Lung (tissue), 12 donors: ENCODE data around the gene CDKL5. TPM values are rescaled to one million over a fixed set of nuclear protein-coding genes. Genes with fewer than 3 reads are reported as not detected.

Source experiments
- ATAC-seq: fragments of 200-7000 bp; cut with Tn5 transposase; one replicate; pipeline ENCODE4 v1.9.1; 2020; ENCODE audit warnings: moderate number of reproducible peaks; ENCODE audit not compliant: insufficient read depth, low FRiP score
- DNase-seq, 3 donors: peaks; one replicate each; pipeline ENCODE4 v3.0.0-alpha.2; 2013 to 2017
- H3K27ac ChIP-seq, 2 donors: one replicate each; pipeline ENCODE4 v1.5.1; 2013; ENCODE audit warnings: mild to moderate bottlenecking in 2 of 2, moderate library complexity in 2 of 2, control low read depth in 1 of 2, inconsistent platforms in 1 of 2, low read depth in 1 of 2, low read length in 1 of 2
- H3K27me3 ChIP-seq, 3 donors: one replicate each; pipeline ENCODE4 v1.5.1; 2013; ENCODE audit warnings: low read length in 2 of 3; ENCODE audit not compliant: control insufficient read depth in 3 of 3, insufficient read depth in 3 of 3
- H3K36me3 ChIP-seq, 4 donors: one replicate each; pipeline ENCODE4 v1.5.1; 2013; ENCODE audit warnings: low read length in 4 of 4, mild to moderate bottlenecking in 1 of 4, moderate library complexity in 1 of 4; ENCODE audit not compliant: control insufficient read depth in 4 of 4, insufficient read depth in 4 of 4
- H3K4me1 ChIP-seq, 5 donors: one replicate each; pipeline ENCODE4 v1.5.1; 2013; ENCODE audit warnings: low read length in 5 of 5, mild to moderate bottlenecking in 2 of 5, moderate library complexity in 1 of 5; ENCODE audit not compliant: control insufficient read depth in 5 of 5, insufficient read depth in 5 of 5
- H3K4me3 ChIP-seq: one replicate; pipeline ENCODE4 v1.5.1; 2013; ENCODE audit warnings: mild to moderate bottlenecking, control low read depth, moderate library complexity
- H3K9ac ChIP-seq, 2 donors: one replicate each; pipeline ENCODE4 v1.5.1; 2013; ENCODE audit warnings: low read length in 2 of 2, control low read depth in 1 of 2; ENCODE audit not compliant: insufficient read depth in 1 of 2
- H3K9me3 ChIP-seq, 4 donors: one replicate each; pipeline ENCODE4 v1.5.1; 2013; ENCODE audit warnings: low read length in 3 of 4, mild to moderate bottlenecking in 1 of 4, moderate library complexity in 1 of 4; ENCODE audit not compliant: control insufficient read depth in 4 of 4, insufficient read depth in 3 of 4
- WGBS, 2 donors: extraction: QIAGEN DNeasy Blood & Tissue Kit; methylation state at CpG; one replicate each; pipeline ENCODE4 v1.1.7; 2013; 5-methylcytosine and 5-hydroxymethylcytosine counted together
- polyA plus RNA-seq, 2 donors: library from polyadenylated mRNA; stranded (reverse); fragments of 200-250 nt; gene quantifications; one replicate each; pipeline ENCODE4 v1.2.1, GENCODE V29; 2013
- total RNA-seq, 2 donors: library from RNA; depleted of rRNA in 1 of 2; stranded (reverse); fragments of >200 nt in 1 of 2; gene quantifications; one replicate each; pipeline ENCODE4 v1.2.1, GENCODE V29; 2014 to 2021
- TF ChIP-seq, protein P1 (sequence below): IDR thresholded peaks from 2 replicates; pipeline ENCODE4 v1.5.1; 2012; ENCODE audit warnings: mild to moderate bottlenecking; ENCODE audit errors: control extremely low read depth, extremely low read depth
- donor health status: control.
- donor health status: control.
- donor health status: Bipolar disorder and iron deficiency.
- donor health status: healthy.
- donor health status: DM: yes; HTN: yes; CAD: no.

CDKL5 gene
- total and polyA plus RNA-seq, 4 donors = 3.2 to 37.3 (median 16.3) TPM

GRCh38 chrX:18436017-18436416 lies 10.6 kb downstream of the CDKL5 start:
- Histone ChIP-seq H3K36me3 (no peaks in the 10 kb centered on the region), H3K27me3 (peaks cover 0 to 10% (median 0%) of the 10 kb centered on the region in 3 donors), H3K9ac (no peak overlapping the region), H3K9me3 (peaks cover 0 to 1% (median 0%) of the 10 kb centered on the region in 4 donors), H3K4me1 (peaks cover 0 to 4% (median 0%) of the 10 kb centered on the region in 5 donors), H3K4me3 (no peak overlapping the region), H3K27ac (no peak overlapping the region)
- 26 to 72% methylated on average over 1 of the region's 1 CpG for WGBS, 2 donors
- no peak for ATAC-seq
- TF ChIP-seq, protein P1, sequence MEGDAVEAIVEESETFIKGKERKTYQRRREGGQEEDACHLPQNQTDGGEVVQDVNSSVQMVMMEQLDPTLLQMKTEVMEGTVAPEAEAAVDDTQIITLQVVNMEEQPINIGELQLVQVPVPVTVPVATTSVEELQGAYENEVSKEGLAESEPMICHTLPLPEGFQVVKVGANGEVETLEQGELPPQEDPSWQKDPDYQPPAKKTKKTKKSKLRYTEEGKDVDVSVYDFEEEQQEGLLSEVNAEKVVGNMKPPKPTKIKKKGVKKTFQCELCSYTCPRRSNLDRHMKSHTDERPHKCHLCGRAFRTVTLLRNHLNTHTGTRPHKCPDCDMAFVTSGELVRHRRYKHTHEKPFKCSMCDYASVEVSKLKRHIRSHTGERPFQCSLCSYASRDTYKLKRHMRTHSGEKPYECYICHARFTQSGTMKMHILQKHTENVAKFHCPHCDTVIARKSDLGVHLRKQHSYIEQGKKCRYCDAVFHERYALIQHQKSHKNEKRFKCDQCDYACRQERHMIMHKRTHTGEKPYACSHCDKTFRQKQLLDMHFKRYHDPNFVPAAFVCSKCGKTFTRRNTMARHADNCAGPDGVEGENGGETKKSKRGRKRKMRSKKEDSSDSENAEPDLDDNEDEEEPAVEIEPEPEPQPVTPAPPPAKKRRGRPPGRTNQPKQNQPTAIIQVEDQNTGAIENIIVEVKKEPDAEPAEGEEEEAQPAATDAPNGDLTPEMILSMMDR = no peak
- no peak for DNase-seq

DNA sequence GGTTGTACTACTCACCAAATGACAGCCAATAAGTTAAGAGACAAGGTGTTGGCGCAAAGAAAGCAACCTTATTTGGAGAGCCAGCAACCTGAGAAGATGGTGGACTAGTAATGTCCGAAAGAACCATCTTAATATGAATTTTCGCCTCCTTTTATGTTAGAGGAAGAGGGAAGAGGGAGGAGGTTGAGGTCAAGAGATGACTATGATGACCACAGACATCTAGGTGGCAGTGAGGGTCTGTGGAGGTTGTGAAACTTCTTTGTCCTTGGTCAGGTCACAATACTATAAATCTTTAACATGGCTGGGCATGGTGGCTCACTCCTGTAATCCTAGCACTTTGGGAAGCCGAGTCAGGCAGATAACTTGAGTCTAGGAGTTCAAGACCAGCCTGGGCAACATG lies 15.4 kb downstream of the CDKL5 start:
- peaks cover 0 to 1% (median 0%) of the 10 kb centered on the region in 5 donors for H3K4me1 ChIP-seq
- H3K36me3 ChIP-seq = no peaks in the 10 kb centered on the region
- no peak overlapping the region for H3K27ac ChIP-seq
- TF ChIP-seq, protein P1 = no peak
- DNase-seq (no peak), ATAC-seq (no peak)
- WGBS, 2 donors = 80 to 100% methylated on average over 4 of the region's 4 CpGs
- no peak overlapping the region for H3K4me3 ChIP-seq
- H3K27me3 ChIP-seq = peaks cover 0 to 2% (median 0%) of the 10 kb centered on the region in 3 donors
- no peaks in the 10 kb centered on the region for H3K9me3 ChIP-seq
- no peak overlapping the region for H3K9ac ChIP-seq

GRCh38 chrX:18441780-18442367 lies 16.5 kb downstream of the CDKL5 start:
- 83 to 90% methylated on average over 3 of the region's 3 CpGs for WGBS, 2 donors
- no peak for ATAC-seq

More at GRCh38 chrX:18441780-18442367, 16.5 kb downstream of the CDKL5 start:
- Histone ChIP-seq H3K9ac (no peak overlapping the region), H3K27me3 (peaks cover 0 to 2% (median 0%) of the 10 kb centered on the region in 3 donors), H3K9me3 (no peaks in the 10 kb centered on the region), H3K36me3 (no peaks in the 10 kb centered on the region), H3K4me1 (peaks cover 0 to 3% (median 0%) of the 10 kb centered on the region in 5 donors), H3K4me3 (no peak overlapping the region), H3K27ac (no peak overlapping the region)
- no peak for DNase-seq
- TF ChIP-seq, protein P1 = no peak
